ENCODE measurements around the gene HDAC4.

DNA sequence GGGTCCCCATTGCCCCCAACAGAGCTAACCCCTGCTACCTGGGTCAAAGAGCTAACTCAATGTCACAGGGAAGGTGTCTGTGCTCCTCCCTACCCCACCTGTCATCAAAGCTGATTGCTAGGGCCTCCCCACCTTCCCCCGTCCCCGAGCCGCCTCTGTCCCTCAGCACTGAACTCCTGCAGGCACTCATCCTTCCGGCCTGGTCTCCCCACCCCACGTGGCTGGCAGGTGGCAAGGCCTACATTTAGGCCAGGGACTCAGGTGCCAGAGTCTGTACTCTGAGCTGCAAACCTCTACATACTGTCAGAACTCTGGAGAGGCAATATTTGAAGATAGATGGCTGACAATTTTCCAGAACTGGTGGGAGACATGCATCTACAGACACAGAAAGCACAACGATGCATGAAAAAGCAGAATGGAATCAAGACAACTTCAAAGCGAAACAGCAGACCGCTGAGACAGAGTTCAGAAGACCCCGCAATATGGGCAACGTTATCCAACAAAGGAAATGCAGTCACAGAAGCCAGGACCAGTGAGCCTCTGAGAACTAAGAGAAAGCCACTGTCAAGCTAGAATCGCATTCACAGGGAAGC lies 195.8 kb downstream of the HDAC4 start:
- TF ChIP-seq EZH2 (IDR thresholded peaks at IDR 0.05; ENCODE audit: borderline replicate concordance, insufficient read depth, low read depth, low read length, poor library complexity, severe bottlenecking): no peak
- TF ChIP-seq, protein P1, sequence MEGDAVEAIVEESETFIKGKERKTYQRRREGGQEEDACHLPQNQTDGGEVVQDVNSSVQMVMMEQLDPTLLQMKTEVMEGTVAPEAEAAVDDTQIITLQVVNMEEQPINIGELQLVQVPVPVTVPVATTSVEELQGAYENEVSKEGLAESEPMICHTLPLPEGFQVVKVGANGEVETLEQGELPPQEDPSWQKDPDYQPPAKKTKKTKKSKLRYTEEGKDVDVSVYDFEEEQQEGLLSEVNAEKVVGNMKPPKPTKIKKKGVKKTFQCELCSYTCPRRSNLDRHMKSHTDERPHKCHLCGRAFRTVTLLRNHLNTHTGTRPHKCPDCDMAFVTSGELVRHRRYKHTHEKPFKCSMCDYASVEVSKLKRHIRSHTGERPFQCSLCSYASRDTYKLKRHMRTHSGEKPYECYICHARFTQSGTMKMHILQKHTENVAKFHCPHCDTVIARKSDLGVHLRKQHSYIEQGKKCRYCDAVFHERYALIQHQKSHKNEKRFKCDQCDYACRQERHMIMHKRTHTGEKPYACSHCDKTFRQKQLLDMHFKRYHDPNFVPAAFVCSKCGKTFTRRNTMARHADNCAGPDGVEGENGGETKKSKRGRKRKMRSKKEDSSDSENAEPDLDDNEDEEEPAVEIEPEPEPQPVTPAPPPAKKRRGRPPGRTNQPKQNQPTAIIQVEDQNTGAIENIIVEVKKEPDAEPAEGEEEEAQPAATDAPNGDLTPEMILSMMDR (IDR thresholded peaks at IDR 0.05): no peak
